GM08714 (cell line): ENCODE data around the gene SIX3.

Source experiments
- H3K4me3 ChIP-seq: fragments of 200-500 bp; sonication (Bioruptor generic); 2 replicates; pipeline ENCODE4 v1.5.1; 2014; ENCODE audit warnings: mild to moderate bottlenecking, low read length, inconsistent platforms
- ZNF274 ChIP-seq: IDR thresholded peaks from 2 replicates; pipeline ENCODE4 v1.6.1; 2012; ENCODE audit warnings: mild to moderate bottlenecking, low read depth, low read length

SIX3 gene

DNA sequence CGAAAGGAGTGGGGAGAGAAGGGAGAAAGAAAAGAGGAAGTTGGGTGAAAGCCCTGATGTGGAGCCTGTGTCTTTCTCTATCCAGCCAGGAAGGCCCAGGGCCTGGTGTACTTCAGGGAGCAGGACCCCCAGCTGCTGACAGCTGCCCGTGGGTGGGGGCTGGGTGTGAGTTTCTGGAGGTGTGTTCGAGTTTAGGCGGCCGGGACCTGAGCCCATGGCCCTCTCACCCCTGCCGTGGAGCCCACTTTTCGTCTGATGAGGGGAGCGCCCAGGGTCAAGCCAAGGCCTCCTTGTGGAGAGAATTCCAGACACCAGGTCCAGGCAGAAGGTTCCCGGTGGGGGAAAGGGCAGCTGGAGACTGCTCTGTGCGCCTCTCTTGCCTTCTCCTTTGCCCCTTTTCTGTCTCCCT, 2.2 kb downstream of the SIX3 start:
- TF ChIP-seq ZNF274: no peak
- no peak overlapping the region for H3K4me3 ChIP-seq

DNA sequence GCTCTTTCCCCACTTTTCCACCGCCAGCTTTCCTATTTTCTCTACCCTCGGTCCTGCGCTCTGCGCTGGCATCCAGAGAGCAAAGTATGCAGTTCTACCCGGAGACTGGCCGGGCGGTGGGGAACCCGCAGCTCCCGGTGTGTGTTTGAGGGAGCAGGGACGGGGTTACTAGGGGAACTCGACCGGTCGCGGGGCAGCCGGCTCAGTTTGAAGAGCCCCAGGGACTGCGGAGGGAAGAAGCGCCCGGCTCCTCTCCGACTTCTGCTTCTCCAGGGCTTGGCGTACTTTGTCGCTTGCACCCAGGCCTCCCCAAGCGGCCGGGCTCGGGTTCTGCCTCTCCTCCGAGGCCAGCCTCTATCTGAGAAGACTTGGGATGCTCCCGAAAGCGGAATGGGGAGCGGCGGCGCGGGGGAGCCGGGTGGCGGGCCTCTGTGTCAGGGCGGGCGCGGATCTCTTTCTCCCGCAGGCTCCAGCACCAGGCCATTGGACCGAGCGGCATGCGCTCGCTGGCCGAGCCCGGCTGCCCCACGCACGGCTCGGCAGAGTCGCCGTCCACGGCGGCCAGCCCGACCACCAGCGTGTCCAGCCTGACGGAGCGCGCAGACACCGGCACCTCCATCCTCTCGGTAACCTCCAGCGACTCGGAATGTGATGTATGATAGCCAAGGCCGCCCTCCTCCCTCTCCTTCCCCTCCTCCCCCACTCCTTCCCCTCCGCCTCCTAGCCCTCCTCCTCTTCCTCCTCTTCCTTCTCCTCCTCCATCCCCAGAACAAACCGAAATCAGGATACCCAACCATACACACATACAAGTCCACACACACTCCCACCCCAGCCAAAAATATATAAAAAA, 2.8 kb downstream of the SIX3 start:
- no peak for TF ChIP-seq ZNF274
- no peak overlapping the region for H3K4me3 ChIP-seq

DNA sequence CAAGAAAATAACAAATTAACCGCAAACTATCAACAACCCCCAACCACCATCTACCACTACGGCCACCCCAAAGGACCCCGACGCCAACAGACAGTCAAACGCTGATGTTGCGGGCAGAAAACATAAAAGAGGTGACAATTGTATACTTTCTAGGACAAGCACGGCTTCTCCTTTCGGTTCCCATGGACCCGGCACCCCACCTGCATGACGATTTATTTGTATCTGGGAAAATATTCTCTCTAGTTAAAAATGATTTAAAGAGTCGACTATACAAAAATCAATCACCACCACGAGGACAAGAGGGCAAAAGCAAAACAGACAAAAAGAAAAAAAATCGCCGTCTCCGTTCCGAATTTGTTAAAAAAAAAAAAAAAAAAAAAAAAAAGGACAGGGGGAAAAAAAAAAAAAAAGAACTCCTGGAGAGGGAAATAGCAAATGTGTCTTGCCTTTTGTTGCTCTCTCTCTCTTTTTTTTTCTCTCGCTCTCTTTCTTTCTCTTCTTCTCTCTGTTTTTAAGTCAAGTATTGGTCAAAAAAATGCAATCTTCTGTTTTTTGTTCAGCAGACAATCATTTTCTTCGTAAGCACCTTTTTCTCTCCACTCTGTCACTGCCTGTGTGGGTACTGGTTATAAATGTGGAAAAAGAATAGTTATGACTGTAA, 3.6 kb downstream of the SIX3 start:
- H3K4me3 ChIP-seq: no peak overlapping the region
- no peak for TF ChIP-seq ZNF274

DNA sequence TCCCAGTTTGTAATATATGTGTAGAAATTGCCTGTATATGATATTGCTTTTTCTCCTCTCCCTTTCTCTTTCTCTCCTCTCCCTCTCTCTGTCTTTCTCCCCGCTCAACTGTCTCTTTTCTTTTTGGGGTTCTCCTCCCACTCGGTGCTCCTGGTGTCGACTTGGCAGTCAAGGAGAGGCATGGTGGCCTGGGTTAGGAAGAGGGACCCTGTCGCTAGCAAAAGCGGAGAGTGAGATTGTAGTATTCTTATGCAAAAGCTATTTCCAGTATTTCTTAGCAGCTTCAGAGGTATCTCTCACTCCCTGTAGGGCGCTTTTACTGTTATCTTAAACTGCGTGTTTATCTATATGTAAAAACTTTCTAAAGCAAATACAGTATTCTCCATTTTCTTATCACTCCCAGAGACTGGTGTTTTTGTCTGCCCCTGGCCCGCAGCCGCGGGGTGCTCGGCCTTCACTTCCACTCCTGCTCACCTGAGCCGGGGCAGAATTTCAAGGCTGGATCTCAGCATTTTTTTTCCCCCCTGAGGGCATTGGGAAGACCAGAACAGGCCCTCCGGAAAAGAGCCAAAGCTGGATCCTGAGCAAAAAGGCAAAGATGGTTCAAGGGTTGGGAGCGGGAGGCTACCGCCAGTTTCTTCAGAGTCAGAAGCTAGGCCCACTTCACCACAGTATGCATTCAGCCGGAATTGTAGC, 4.3 kb downstream of the SIX3 start:
- H3K4me3 ChIP-seq: no peak overlapping the region
- no peak for TF ChIP-seq ZNF274

DNA sequence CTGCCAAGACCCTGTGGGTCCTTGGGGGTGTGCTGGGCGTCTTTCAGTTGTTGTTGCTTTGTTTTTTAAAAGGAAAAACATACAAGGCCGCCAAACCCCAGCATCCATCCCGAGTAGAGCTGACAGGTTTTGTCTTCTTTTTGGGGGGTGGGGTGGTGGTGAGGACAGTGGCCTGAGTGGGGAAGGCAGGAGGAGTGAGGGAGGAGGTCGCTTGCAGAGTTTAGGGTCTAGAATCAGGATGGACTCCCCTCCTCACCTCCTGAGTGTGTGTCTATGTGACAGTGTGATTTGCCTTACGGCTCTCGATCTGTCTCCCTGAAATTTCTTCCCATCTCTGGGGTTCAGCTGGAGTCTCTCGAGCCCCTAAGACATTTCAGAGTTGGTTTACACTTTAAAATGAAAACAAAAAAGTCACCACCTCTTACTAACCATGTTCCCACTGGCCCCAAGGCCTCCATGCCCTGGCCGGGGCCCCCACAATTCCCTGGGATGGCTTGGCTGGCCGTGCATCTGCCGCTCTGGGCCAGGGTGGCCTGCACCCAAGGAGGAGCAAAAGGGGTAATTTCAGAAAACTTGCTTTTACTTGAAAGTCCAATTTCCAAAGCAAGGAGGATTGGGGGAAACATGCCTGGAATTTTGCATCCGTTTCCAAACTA, 5.0 kb downstream of the SIX3 start:
- no peak for TF ChIP-seq ZNF274
- H3K4me3 ChIP-seq: no peak overlapping the region

DNA sequence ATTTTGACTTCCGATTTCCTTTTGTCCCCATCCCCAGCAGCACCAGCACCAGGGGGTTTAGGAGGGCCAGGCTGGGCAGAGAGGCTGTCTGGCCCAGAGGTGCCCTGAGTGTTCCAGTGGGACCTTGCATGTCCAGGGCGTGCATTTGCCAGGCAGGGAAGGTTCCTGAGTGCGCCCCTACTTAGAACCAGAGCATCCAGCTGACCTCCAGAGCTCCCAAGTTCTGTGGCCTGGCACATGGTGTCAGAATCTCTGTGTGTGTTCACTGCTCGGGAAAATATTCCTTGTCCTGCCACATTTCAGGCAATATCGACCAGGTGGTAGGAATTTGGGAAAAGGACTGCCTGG, 5.5 kb downstream of the SIX3 start:
- H3K4me3 ChIP-seq: no peak overlapping the region
- no peak for TF ChIP-seq ZNF274

DNA sequence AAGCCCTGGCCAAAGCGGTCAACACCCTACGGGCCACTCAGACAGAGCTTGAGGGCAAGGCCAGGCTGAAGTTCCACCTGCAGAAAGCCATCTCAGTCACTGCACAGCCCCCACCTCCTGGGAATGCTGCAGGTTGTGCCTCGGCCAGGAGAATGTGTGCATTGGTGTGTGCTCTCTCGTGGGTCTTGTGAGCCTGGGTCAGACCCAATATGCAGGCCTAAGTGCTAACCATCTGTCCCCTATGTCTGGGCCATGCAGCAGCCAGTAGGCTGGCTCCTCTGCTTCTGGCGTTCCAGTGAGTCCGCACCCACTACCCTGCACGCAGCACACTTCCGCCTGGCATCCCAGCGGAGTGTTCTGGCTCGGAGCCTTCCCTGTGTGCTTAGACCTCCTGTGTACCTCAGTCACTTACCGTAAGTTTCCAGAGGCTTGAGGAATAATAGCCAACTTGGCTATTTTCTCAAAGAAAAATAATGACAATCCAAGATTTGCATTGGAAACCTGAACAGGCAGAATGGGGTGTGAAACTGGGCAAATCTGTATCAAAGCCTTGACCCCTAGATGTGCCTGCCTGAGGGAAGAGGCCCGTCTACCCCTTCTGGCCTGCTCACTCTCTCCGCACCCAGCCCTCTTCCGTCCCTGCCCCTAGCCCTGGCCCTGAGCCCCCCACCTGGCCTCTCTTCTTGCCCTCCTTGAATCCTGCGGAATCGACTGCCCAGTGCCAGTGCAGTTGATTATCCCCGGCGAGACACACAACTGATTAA, 7.2 kb downstream of the SIX3 start:
- no peak for TF ChIP-seq ZNF274
- H3K4me3 ChIP-seq: no peak overlapping the region

DNA sequence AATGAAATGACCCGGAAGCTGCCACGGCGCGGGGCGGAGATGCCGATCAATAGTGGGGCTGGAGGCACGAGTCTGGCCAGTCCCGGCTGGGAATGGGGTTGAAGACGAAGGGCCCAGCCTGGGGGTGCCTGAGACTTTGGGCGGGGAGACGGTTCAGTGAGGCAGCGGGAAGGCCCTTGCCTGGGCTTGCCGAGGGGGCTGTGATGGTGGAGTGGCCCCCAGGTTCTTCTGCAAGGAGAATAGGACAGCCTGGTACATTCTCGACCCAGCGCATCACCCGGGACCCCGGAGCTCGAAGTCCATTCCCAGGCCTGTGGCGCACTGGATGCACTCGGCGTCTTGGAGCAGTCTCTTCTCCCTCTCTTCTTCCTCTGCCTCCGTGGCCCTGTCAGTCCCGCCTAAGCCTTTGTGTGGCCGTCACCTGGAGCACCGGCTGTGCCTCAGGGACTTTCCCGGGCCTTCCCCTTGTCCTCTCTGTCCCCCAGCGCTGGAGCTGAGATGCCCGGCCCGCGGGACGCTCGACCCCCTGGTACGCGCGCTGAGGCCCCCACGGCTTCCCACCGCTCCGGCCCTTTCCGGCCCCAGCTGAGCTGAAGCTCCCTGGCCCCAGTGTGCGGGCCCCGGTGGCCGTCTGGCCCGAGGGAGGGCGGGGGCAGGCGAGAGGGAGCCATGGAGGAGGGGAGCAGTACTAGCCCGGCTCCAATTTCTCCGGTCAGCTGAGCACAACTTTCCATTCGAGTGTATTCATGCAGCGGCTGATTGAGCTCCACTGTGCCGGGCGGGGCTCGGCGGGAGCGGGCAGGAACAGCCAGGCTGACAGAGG, 8.0 kb downstream of the SIX3 start:
- H3K4me3 ChIP-seq: no peak overlapping the region

DNA sequence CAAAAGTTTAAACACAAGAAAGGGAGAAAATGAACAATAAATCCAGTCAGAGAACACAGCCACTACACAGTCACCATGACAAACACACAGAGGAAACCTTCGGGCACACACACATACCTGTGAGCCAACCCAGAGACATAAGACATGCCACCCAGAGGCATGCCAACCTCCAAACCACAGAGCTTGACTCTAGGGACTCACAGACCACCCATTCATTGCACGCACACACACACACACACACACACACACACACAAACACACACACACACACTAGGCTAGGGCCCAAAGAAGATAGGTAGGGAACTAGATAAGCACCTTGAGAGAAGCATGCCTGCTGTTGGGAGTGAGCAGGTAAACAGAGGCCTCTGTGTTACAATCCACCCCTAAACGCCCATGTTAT, 9.1 kb downstream of the SIX3 start:
- H3K4me3 ChIP-seq: no peak overlapping the region
- TF ChIP-seq ZNF274: no peak

More for the DNA sequence above, 8.0 kb downstream of the SIX3 start:
- TF ChIP-seq ZNF274: no peak

DNA sequence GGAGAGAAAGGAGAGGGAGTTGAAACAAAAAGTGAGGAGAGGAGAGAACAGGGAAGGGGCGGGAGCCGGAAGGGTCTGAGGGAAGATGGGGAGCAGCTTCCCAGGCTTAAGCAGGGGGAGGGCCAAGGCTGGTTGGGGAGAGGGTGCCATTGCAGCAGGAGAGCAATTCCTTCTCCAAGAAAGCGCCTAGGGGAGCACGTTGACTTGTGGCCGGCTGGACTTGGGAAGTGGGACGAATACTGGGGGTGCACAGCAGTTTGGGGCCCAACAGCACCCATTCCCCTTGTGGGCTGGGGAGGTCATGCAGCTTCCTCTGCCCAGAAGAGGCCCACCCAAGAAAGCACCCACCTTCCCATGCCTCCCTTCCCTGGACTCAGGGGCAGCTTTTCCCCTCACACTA, 9.6 kb downstream of the SIX3 start:
- no peak overlapping the region for H3K4me3 ChIP-seq
- no peak for TF ChIP-seq ZNF274

DNA sequence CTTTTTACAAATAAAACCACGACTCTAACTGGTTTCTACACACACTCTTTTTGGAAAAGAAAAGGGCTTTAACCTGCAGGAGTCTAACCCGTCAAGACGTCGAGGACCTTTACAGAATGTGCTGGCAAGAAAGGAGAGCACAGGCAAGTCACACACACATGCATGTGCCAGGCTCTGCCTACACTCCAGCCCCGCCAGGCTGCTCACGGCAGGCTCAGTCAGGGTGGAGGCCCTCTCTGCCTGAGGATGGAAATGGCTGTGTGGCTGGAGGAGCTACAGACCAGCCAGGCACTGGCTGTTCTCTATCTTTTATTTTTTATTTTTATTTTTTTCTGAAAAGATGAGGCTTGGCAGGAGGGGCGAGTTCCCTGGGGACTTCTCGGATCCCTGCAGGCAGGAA, 10.2 kb downstream of the SIX3 start:
- H3K4me3 ChIP-seq: no peak overlapping the region
- TF ChIP-seq ZNF274: no peak

DNA sequence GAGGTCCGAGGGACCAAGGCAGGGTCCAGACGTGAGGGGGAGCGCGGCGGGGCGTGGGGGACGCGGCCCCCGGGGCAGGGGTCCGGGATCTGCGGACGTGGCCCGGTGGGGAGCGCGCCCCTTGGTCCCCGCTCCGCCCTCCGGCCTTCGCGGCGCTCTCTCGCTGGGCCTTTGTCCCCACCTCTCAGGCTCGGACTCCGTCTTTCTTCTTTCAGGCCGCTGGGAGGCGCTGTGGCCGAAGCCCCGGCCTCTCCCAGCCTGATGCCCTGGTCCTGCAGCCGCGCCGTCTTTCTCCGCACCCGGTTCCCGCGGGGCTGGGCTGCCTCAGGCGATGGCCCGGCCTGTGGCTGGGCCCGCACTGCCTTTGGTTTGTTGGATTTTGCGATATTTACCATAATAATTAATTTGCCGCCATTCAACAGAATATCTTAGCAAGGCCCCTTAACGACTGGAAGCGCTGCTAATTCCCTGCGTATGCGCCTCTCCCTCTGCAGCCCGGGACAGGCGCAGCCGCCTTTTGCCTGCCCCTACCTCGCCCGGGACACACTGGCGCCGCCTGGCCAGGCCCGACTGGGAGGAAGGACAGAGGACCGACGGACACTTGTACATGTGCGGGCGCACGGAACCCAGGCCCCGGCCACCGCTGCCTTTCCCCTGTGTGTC, 10.8 kb downstream of the SIX3 start:
- no peak overlapping the region; the same call in 1 of the 2 replicates for H3K4me3 ChIP-seq
- no peak for TF ChIP-seq ZNF274
